Stomach (tissue), 9 donors: ENCODE data around the gene TFAP2B. TPM values are rescaled to one million over a fixed set of nuclear protein-coding genes. Genes with fewer than 3 reads are reported as not detected.

Experiments used
- DNase-seq, 2 donors: peaks; one replicate each; pipeline versions ENCODE4 v3.0.0 to v3.0.0-alpha.2; 2013 to 2019
- H3K27ac ChIP-seq, 5 donors: fragments of 200-600 bp in 4 of 5; sonication (generic) in 4 of 5; one replicate each; pipeline ENCODE4 v1.5.1; 2013 to 2019; ENCODE audit warnings: mild to moderate bottlenecking in 1 of 5, moderate library complexity in 1 of 5
- H3K27me3 ChIP-seq, 3 donors: fragments of 200-600 bp; sonication (generic); one replicate each; pipeline ENCODE4 v1.5.1; 2017 to 2019; ENCODE audit warnings: mixed run types in 1 of 3
- H3K36me3 ChIP-seq, 4 donors: fragments of 200-600 bp; sonication (generic); 1 replicate in 3 of 4; 2 replicates in 1 of 4; pipeline ENCODE4 v1.5.1; 2016 to 2019
- H3K4me1 ChIP-seq, 4 donors: fragments of 200-600 bp; sonication (generic); one replicate each; pipeline ENCODE4 v1.5.1; 2016 to 2019
- H3K4me3 ChIP-seq, 4 donors: fragments of 200-600 bp; sonication (generic) in 3 of 4; one replicate each; pipeline ENCODE4 v1.5.1; 2016 to 2019; ENCODE audit warnings: mild to moderate bottlenecking in 1 of 4
- H3K9me3 ChIP-seq, 4 donors: fragments of 200-600 bp; sonication (generic); one replicate each; pipeline ENCODE4 v1.5.1; 2016 to 2019
- CTCF ChIP-seq, 7 experiments: fragments of 450-650 bp in 4 of 7; fragments of 200-600 bp in 3 of 7; sonication (generic) in 3 of 7; IDR thresholded peaks; one replicate each; pipeline ENCODE4 v1.5.1; 2016 to 2019; ENCODE audit warnings: antibody characterized with exemption in 7 of 7, control low read depth in 2 of 7, mild to moderate bottlenecking in 1 of 7
- EP300 ChIP-seq: sonication (generic); formaldehyde crosslinking; IDR thresholded peaks from one replicate; pipeline ENCODE4 v1.6.1; 2017; ENCODE audit warnings: antibody characterized with exemption
- POLR2A ChIP-seq, 4 donors: fragments of 450-650 bp; IDR thresholded peaks; one replicate each; pipeline ENCODE4 v1.6.1; 2016; ENCODE audit warnings: antibody characterized with exemption in 4 of 4, control low read depth in 2 of 4, mild to moderate bottlenecking in 1 of 4, moderate library complexity in 1 of 4
- POLR2AphosphoS5 ChIP-seq, 3 donors: sonication (generic); formaldehyde crosslinking; IDR thresholded peaks; one replicate each; pipeline ENCODE4 v1.6.1; 2016; ENCODE audit warnings: antibody characterized with exemption in 3 of 3
- WGBS, 5 donors: extraction: QIAGEN DNeasy Blood & Tissue Kit in 3 of 5; methylation state at CpG; one replicate each; pipeline versions ENCODE4 v1.1.5 to v1.1.7; 2013 to 2018; 5-methylcytosine and 5-hydroxymethylcytosine counted together
- intact Hi-C: fragments of 100-400 bp; cut with DNase I; formaldehyde crosslinking; loops from one replicate; pipeline ENCODE4 v1.15.1; 2023; ENCODE audit warnings: low total_unique reads
- polyA plus RNA-seq, 3 donors: library from polyadenylated mRNA; stranded (reverse); fragments of 200-250 nt; gene quantifications; one replicate each; pipeline ENCODE4 v1.2.3, GENCODE V29; 2013
- total RNA-seq, 5 donors: library from RNA; depleted of rRNA; stranded (reverse); fragments of >200 nt; gene quantifications; one replicate each; pipeline versions ENCODE4 v1.1.0 to v1.2.3, GENCODE V29; 2014 to 2016
- donor health status: healthy with polysubstance abuse.
- donor health status: Bipolar disorder and iron deficiency.
- donor health status: healthy.

Gene TFAP2B
- total and polyA plus RNA-seq, 8 donors = under 0.01 to 1.9 TPM; not detected in 6

GRCh38 chr6:50807035-50807434, 11.6 kb upstream of the TFAP2B start:
- H3K27ac ChIP-seq = no peak overlapping the region
- TF ChIP-seq POLR2A (IDR thresholded peaks at IDR 0.05) = no peak
- H3K36me3 ChIP-seq = no peaks in the 10 kb centered on the region
- peaks cover 0 to 20% (median 0%) of the 10 kb centered on the region in 3 donors for H3K27me3 ChIP-seq
- DNase-seq = no peak
- H3K4me3 ChIP-seq = no peak overlapping the region
- intact Hi-C loops = no loop called here
- H3K4me1 ChIP-seq = no peaks in the 10 kb centered on the region
- H3K9me3 ChIP-seq = no peaks in the 10 kb centered on the region

GRCh38 chr6:50815436-50816114, 3.1 kb upstream of the TFAP2B start:
- peak in 1 of 2 donors; percentile 38 for DNase-seq
- whole genome bisulfite sequencing, 5 donors = 2 to 6% (median 3%) methylated on average over 16 of the region's 16 CpGs
- H3K4me3 ChIP-seq = peak overlapping the region; percentile 36 to 55 (median 44)
- peaks cover 9 to 27% (median 20%) of the 10 kb centered on the region in 4 donors for H3K4me1 ChIP-seq
- no peaks in the 10 kb centered on the region for H3K36me3 ChIP-seq
- no peak for TF ChIP-seq EP300
- no peak for TF ChIP-seq POLR2AphosphoS5 (IDR thresholded peaks at IDR 0.05)
- TF ChIP-seq POLR2A (IDR thresholded peaks at IDR 0.05) = no peak
- TF ChIP-seq CTCF (IDR thresholded peaks at IDR 0.05) = no peak
- H3K9me3 ChIP-seq = no peaks in the 10 kb centered on the region
- H3K27me3 ChIP-seq = peaks cover 12 to 85% (median 44%) of the 10 kb centered on the region in 3 donors
- H3K27ac ChIP-seq = no peak overlapping the region
- intact Hi-C loops = loop anchor here (10.0 kb wide), 1 partner anchor 1139 kb away; no protein-coding TSS in a partner anchor

GRCh38 chr6:50816115-50816675, 2.5 kb upstream of the TFAP2B start:
- H3K27ac ChIP-seq = no peak overlapping the region
- H3K36me3 ChIP-seq = no peaks in the 10 kb centered on the region
- intact Hi-C loops = loop anchor here (10.0 kb wide), 1 partner anchor 1139 kb away; no protein-coding TSS in a partner anchor
- no peak for TF ChIP-seq EP300
- TF ChIP-seq CTCF (IDR thresholded peaks at IDR 0.05) = peak in 4 of 7 experiments; percentile 44 to 86 (median 76)
- no peak for TF ChIP-seq POLR2A (IDR thresholded peaks at IDR 0.05)
- peak in 1 of 3 donors; percentile 15 for TF ChIP-seq POLR2AphosphoS5 (IDR thresholded peaks at IDR 0.05)
- no peaks in the 10 kb centered on the region for H3K9me3 ChIP-seq
- peaks cover 11 to 33% (median 25%) of the 10 kb centered on the region in 4 donors for H3K4me1 ChIP-seq
- peaks cover 14 to 87% (median 50%) of the 10 kb centered on the region in 3 donors for H3K27me3 ChIP-seq
- peak; percentile 76 to 91 for DNase-seq
- peak overlapping the region; percentile 36 to 55 (median 44) for H3K4me3 ChIP-seq
- WGBS, 5 donors = 1% methylated on average over 14 of the region's 14 CpGs

- DNase-seq = no peak
- 14 to 21% (median 15%) methylated on average over 15 of the region's 15 CpGs for WGBS, 5 donors
- intact Hi-C loops = loop anchor here (10.0 kb wide), 1 partner anchor 1138 kb away; no protein-coding TSS in a partner anchor
- H3K4me3 ChIP-seq = no peak overlapping the region
- peaks cover 11 to 36% (median 25%) of the 10 kb centered on the region in 4 donors for H3K4me1 ChIP-seq
- TF ChIP-seq CTCF (IDR thresholded peaks at IDR 0.05) (no peak), POLR2A (IDR thresholded peaks at IDR 0.05) (no peak), EP300 (no peak), POLR2AphosphoS5 (IDR thresholded peaks at IDR 0.05) (no peak)
- H3K27ac ChIP-seq = no peak overlapping the region
- no peaks in the 10 kb centered on the region for H3K9me3 ChIP-seq
- H3K27me3 ChIP-seq = peaks cover 14 to 87% (median 59%) of the 10 kb centered on the region in 3 donors
- H3K36me3 ChIP-seq = no peaks in the 10 kb centered on the region
Measured at GRCh38 chr6:50816947-50817645, 1.6 kb upstream of the TFAP2B start.
